Measurements from ENCODE around the gene CDK6. TPM values are rescaled to one million over a fixed set of nuclear protein-coding genes. Genes with fewer than 3 reads are reported as not detected.

Gene CDK6
- total and polyA plus RNA-seq, 10 of the 15 experiments (the other 5 are each of a cell fraction or from before 2014, with no cell fraction given) = 8.0 to 118 (median 45.8) TPM

DNA sequence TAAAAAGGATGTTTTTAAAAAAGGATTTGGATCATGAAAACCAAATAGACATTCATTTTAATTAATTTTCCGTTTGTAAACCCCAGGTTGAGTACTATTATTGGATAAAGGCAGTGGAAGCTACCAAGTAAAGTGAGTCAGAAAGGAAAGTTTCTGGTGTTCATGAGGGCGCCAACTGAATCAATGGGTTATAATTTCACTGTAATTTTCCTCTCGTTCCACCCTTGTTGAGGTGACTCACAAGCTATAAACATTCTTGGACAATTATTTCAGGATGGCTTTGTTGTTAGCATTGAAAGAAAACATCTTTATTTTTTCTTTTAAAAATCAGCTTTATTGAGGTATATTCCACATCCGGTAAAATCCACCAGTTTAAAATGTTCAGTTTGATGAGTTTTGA lies 241.1 kb downstream of the CDK6 start:
- TF ChIP-seq, protein P1, sequence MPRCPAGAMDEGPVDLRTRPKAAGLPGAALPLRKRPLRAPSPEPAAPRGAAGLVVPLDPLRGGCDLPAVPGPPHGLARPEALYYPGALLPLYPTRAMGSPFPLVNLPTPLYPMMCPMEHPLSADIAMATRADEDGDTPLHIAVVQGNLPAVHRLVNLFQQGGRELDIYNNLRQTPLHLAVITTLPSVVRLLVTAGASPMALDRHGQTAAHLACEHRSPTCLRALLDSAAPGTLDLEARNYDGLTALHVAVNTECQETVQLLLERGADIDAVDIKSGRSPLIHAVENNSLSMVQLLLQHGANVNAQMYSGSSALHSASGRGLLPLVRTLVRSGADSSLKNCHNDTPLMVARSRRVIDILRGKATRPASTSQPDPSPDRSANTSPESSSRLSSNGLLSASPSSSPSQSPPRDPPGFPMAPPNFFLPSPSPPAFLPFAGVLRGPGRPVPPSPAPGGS (IDR thresholded peaks at IDR 0.05; ENCODE audit: borderline replicate concordance, insufficient read depth, low read depth, low read length, poor library complexity, severe bottlenecking) = no peak
- TF ChIP-seq, protein P2, sequence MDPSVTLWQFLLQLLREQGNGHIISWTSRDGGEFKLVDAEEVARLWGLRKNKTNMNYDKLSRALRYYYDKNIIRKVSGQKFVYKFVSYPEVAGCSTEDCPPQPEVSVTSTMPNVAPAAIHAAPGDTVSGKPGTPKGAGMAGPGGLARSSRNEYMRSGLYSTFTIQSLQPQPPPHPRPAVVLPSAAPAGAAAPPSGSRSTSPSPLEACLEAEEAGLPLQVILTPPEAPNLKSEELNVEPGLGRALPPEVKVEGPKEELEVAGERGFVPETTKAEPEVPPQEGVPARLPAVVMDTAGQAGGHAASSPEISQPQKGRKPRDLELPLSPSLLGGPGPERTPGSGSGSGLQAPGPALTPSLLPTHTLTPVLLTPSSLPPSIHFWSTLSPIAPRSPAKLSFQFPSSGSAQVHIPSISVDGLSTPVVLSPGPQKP (IDR thresholded peaks at IDR 0.05; ENCODE audit: low read depth, low read length) = no peak
- no peak for TF ChIP-seq GATAD2B (conservative IDR thresholded peaks at IDR 0.05; ENCODE audit: low read depth)
- TF ChIP-seq, protein P3, sequence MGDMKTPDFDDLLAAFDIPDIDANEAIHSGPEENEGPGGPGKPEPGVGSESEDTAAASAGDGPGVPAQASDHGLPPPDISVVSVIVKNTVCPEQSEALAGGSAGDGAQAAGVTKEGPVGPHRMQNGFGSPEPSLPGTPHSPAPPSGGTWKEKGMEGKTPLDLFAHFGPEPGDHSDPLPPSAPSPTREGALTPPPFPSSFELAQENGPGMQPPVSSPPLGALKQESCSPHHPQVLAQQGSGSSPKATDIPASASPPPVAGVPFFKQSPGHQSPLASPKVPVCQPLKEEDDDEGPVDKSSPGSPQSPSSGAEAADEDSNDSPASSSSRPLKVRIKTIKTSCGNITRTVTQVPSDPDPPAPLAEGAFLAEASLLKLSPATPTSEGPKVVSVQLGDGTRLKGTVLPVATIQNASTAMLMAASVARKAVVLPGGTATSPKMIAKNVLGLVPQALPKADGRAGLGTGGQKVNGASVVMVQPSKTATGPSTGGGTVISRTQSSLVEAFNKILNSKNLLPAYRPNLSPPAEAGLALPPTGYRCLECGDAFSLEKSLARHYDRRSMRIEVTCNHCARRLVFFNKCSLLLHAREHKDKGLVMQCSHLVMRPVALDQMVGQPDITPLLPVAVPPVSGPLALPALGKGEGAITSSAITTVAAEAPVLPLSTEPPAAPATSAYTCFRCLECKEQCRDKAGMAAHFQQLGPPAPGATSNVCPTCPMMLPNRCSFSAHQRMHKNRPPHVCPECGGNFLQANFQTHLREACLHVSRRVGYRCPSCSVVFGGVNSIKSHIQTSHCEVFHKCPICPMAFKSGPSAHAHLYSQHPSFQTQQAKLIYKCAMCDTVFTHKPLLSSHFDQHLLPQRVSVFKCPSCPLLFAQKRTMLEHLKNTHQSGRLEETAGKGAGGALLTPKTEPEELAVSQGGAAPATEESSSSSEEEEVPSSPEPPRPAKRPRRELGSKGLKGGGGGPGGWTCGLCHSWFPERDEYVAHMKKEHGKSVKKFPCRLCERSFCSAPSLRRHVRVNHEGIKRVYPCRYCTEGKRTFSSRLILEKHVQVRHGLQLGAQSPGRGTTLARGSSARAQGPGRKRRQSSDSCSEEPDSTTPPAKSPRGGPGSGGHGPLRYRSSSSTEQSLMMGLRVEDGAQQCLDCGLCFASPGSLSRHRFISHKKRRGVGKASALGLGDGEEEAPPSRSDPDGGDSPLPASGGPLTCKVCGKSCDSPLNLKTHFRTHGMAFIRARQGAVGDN (IDR thresholded peaks at IDR 0.05) = no peak
- no peak for TF ChIP-seq NR2C1 (IDR thresholded peaks at IDR 0.05)
- TF ChIP-seq ZNF24 (IDR thresholded peaks at IDR 0.05) = no peak
- no peak for TF ChIP-seq RAD51 (IDR thresholded peaks at IDR 0.05)
- TF ChIP-seq CEBPB (IDR thresholded peaks at IDR 0.05; ENCODE audit: borderline replicate concordance in 1 of 2, low read depth in 2 of 2, low read length in 2 of 2) = no peak
- TF ChIP-seq, protein P4, sequence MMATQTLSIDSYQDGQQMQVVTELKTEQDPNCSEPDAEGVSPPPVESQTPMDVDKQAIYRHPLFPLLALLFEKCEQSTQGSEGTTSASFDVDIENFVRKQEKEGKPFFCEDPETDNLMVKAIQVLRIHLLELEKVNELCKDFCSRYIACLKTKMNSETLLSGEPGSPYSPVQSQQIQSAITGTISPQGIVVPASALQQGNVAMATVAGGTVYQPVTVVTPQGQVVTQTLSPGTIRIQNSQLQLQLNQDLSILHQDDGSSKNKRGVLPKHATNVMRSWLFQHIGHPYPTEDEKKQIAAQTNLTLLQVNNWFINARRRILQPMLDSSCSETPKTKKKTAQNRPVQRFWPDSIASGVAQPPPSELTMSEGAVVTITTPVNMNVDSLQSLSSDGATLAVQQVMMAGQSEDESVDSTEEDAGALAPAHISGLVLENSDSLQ (IDR thresholded peaks at IDR 0.05) = no peak
- Histone ChIP-seq H4K20me1 (ENCODE audit: control insufficient read depth, insufficient read depth) (no peaks in the 10 kb centered on the region), H3K79me2 (ENCODE audit: control insufficient read depth, insufficient read depth, low read length) (no peaks in the 10 kb centered on the region; the same call in 1 of the 2 replicates), H3K36me3 (ENCODE audit: control insufficient read depth in 2 of 2, insufficient read depth in 2 of 2, low read length in 1 of 2) (no peaks in the 10 kb centered on the region), H3K9ac (ENCODE audit: control insufficient read depth, insufficient read depth, low read length) (no peak overlapping the region), H3K4me3 (no peak overlapping the region), H3K9me3 (replicated peaks; ENCODE audit: control insufficient read depth, insufficient read depth, low read length) (no peaks in the 10 kb centered on the region), H3K27me3 (replicated peaks in 1 of 2; ENCODE audit: control insufficient read depth in 2 of 2, insufficient read depth in 2 of 2, low read length in 1 of 2) (no peaks in the 10 kb centered on the region), H3K4me2 (ENCODE audit: control insufficient read depth, insufficient read depth) (no peak overlapping the region), H3K27ac (ENCODE audit: control insufficient read depth, insufficient read depth) (no peak overlapping the region), H3K4me1 (ENCODE audit: control insufficient read depth, insufficient read depth, low read length) (no peaks in the 10 kb centered on the region), H2AFZ (ENCODE audit: control insufficient read depth, low read depth, low read length) (no peak overlapping the region)
- FAIRE-seq (no peak), DNase-seq (ENCODE audit: low read depth, low spot score) (no peak), ATAC-seq (no peak)
- CTCF ChIA-PET = no interaction called here
- intact Hi-C loops (cut with micrococcal nuclease; ENCODE audit: unreplicated experiment) = loop anchor here (10.0 kb wide), 1 partner anchor 640 kb away; the partner anchor contains the start of gene VPS50
- in situ Hi-C loops (cut with MboI) = loop anchor here (10.0 kb wide), 1 partner anchor 630 kb away; the partner anchor contains the start of gene HEPACAM2
- POLR2A ChIA-PET = interaction anchor here (0.6 to 0.7 kb wide), 2 partner anchors 15 to 679 kb away, joined by 3 to 7 read pairs; no protein-coding TSS in a partner anchor
- BruUV-seq (replicated peaks) = no TSS peak
- 33% methylated on average over 4 of the region's 4 CpGs for WGBS (ENCODE audit: insufficient coverage, insufficient replicate concordance, low lambda C conversion rate, missing lambda C conversion rate)
- SMC1A ChIA-PET (ENCODE audit: uncharacterized antibody, unreplicated experiment) = interaction anchor here (1.2 kb wide), 1 partner anchor 46 kb away, joined by 3 read pairs; no protein-coding TSS in a partner anchor
- RAD21 ChIA-PET (ENCODE audit: unreplicated experiment) = interaction anchor here (0.7 kb wide), 1 partner anchor 241 kb away, joined by 3 read pairs; the partner anchor contains the start of gene CDK6

All from GM12878 (cell line).